CD14-positive monocyte (primary cell): ENCODE measurements around the gene YTHDC1. TPM values are rescaled to one million over a fixed set of nuclear protein-coding genes. Genes with fewer than 3 reads are reported as not detected.

Experiments used
- DNase-seq, 3 donors: peaks; one replicate each; pipeline ENCODE4 v3.0.0-alpha.2; 2011 to 2022
- H2AFZ ChIP-seq: 2 replicates; pipeline ENCODE4 v1.6.0; 2012; ENCODE audit warnings: mild to moderate bottlenecking, low read depth, low read length, inconsistent platforms; ENCODE audit not compliant: insufficient read depth, poor library complexity, severe bottlenecking
- H3K27ac ChIP-seq, 2 donors: 1 replicate in 1 of 2; 2 replicates in 1 of 2; pipeline ENCODE4 v1.5.1; 2012 to 2013; ENCODE audit warnings: low read length in 2 of 2, control low read depth in 1 of 2, inconsistent platforms in 1 of 2, low read depth in 1 of 2, mild to moderate bottlenecking in 1 of 2
- H3K27me3 ChIP-seq, 2 donors: one replicate each; pipeline versions ENCODE4 v1.6.0 to v1.6.1; 2011 to 2013; ENCODE audit warnings: low read length in 2 of 2; ENCODE audit not compliant: control insufficient read depth in 2 of 2, insufficient read depth in 2 of 2
- H3K36me3 ChIP-seq, 2 donors: replicated peaks in 1 of 2; 1 replicate in 1 of 2; 2 replicates in 1 of 2; pipeline versions ENCODE4 v1.5.1 to v1.6.1; 2012 to 2013; ENCODE audit warnings: low read length in 2 of 2, control low read depth in 1 of 2, inconsistent platforms in 1 of 2, mild to moderate bottlenecking in 1 of 2; ENCODE audit not compliant: insufficient read depth in 2 of 2, control insufficient read depth in 1 of 2
- H3K4me1 ChIP-seq, 2 donors: 1 replicate in 1 of 2; 2 replicates in 1 of 2; pipeline versions ENCODE4 v1.5.1 to v1.6.1; 2012 to 2013; ENCODE audit warnings: low read length in 2 of 2, control low read depth in 1 of 2, inconsistent platforms in 1 of 2, mild to moderate bottlenecking in 1 of 2, moderate library complexity in 1 of 2; ENCODE audit not compliant: insufficient read depth in 2 of 2, control insufficient read depth in 1 of 2
- H3K4me2 ChIP-seq: replicated peaks from 2 replicates; pipeline ENCODE3; 2012; ENCODE audit warnings: low read length, moderate library complexity, mild to moderate bottlenecking; ENCODE audit not compliant: poor library complexity, severe bottlenecking; ENCODE audit errors: extremely low read depth
- H3K4me3 ChIP-seq, 3 experiments: fragments of 200-600 bp in 1 of 3; sonication (generic) in 1 of 3; replicated peaks in 1 of 3; 1 replicate in 2 of 3; 2 replicates in 1 of 3; pipeline ENCODE4 v1.5.1; 2011 to 2013; ENCODE audit warnings: low read length in 3 of 3, mild to moderate bottlenecking in 3 of 3, control low read depth in 2 of 3, low read depth in 2 of 3, inconsistent platforms in 1 of 3, moderate library complexity in 1 of 3
- H3K79me2 ChIP-seq: 2 replicates; pipeline ENCODE4 v1.6.0; 2012; ENCODE audit warnings: mild to moderate bottlenecking, control low read depth, inconsistent platforms, low read length, moderate library complexity; ENCODE audit not compliant: insufficient read depth
- H3K9ac ChIP-seq: 2 replicates; pipeline ENCODE4 v1.6.0; 2017; ENCODE audit warnings: low read length, mild to moderate bottlenecking; ENCODE audit not compliant: insufficient read depth, poor library complexity, severe bottlenecking
- H3K9me3 ChIP-seq, 2 donors: replicated peaks in 1 of 2; 1 replicate in 1 of 2; 2 replicates in 1 of 2; pipeline versions ENCODE4 v1.5.1 to v1.6.1; 2012 to 2013; ENCODE audit warnings: low read length in 2 of 2, control low read depth in 1 of 2; ENCODE audit not compliant: control insufficient read depth in 1 of 2, insufficient read depth in 1 of 2
- H4K20me1 ChIP-seq: 2 replicates; pipeline ENCODE4 v1.6.0; 2012; ENCODE audit warnings: mild to moderate bottlenecking, low read length, control low read depth, moderate library complexity; ENCODE audit not compliant: insufficient read depth
- H3K27ac Mint-ChIP-seq, 7 donors: one replicate each; pipeline ENCODE4 v1.8.0; 2020; ENCODE audit warnings: mild to moderate bottlenecking in 7 of 7, mixed read lengths in 7 of 7, moderate library complexity in 6 of 7, inconsistent platforms in 2 of 7
- H3K27me3 Mint-ChIP-seq, 3 donors: one replicate each; pipeline ENCODE4 v1.8.0; 2021 to 2022; ENCODE audit warnings: low read depth in 3 of 3, mild to moderate bottlenecking in 3 of 3, mixed read lengths in 3 of 3, moderate library complexity in 3 of 3, inconsistent platforms in 1 of 3
- H3K36me3 Mint-ChIP-seq, 2 donors: one replicate each; pipeline ENCODE4 v1.8.0; 2020; ENCODE audit warnings: mixed read lengths in 2 of 2, inconsistent platforms in 1 of 2, mild to moderate bottlenecking in 1 of 2
- H3K4me1 Mint-ChIP-seq: one replicate; pipeline ENCODE4 v1.8.0; 2020; ENCODE audit warnings: mild to moderate bottlenecking, mixed read lengths
- H3K4me3 Mint-ChIP-seq, 2 donors: one replicate each; pipeline ENCODE4 v1.8.0; 2020; ENCODE audit warnings: mild to moderate bottlenecking in 2 of 2, mixed read lengths in 2 of 2, moderate library complexity in 1 of 2
- H3K9me3 Mint-ChIP-seq, 7 donors: one replicate each; pipeline ENCODE4 v1.8.0; 2020 to 2022; ENCODE audit warnings: mixed read lengths in 7 of 7, mild to moderate bottlenecking in 6 of 7, moderate library complexity in 6 of 7, inconsistent platforms in 2 of 7
- WGBS: methylation state at CpG from one replicate; pipeline ENCODE4 v1.1.5; 2013; ENCODE audit warnings: missing lambda C conversion rate; ENCODE audit not compliant: insufficient coverage; 5-methylcytosine and 5-hydroxymethylcytosine counted together
- intact Hi-C, 2 donors: fragments of 100-400 bp; cut with micrococcal nuclease; formaldehyde crosslinking; loops; one replicate each; pipeline versions ENCODE4 v1.15.0 to v1.15.1; 2023
- polyA plus RNA-seq, 3 donors: library from polyadenylated mRNA; depleted of rRNA in 1 of 3; unstranded in 2 of 3; stranded (reverse) in 1 of 3; fragments of 300-500 nt in 2 of 3; fragments of >200 nt in 1 of 3; fragmentation: Illumina TruSeq in 2 of 3; gene quantifications; 1 replicate in 2 of 3; 2 replicates in 1 of 3; pipeline ENCODE4 v1.2.3, GENCODE V29; 2012 to 2021
- TF ChIP-seq, protein P1 (sequence below): fragments of 200-600 bp; IDR thresholded peaks from one replicate; pipeline ENCODE4 v1.8.0; 2022; ENCODE audit warnings: antibody characterized with exemption, mild to moderate bottlenecking

Gene YTHDC1
- polyA plus RNA-seq, 3 donors = 11.0 to 30.8 (median 11.5) TPM

DNA sequence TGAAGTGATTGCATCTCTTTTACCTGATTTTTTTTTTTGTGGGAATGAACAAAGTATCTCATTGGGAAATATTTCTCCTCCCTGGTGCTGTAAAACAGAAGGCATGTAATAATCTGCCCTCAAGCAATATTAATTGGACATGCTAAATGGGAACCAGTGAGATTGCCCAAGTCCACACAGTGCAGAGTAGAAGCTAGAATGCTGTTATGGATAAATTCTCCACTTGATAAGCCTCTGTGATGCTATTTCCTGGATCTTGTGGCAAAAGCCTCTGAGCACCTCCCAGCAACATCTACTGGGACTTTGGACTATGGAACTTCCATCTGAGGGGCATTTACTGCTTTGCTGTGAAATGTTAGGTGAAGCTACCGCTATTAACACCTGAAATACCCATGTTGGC lies 46.9 kb upstream of the YTHDC1 start:
- H3K9ac ChIP-seq = no peak overlapping the region
- no peak overlapping the region for H3K27ac Mint-ChIP-seq
- H3K9me3 ChIP-seq = no peaks in the 10 kb centered on the region
- H3K27me3 Mint-ChIP-seq = peaks cover 0 to 1% (median under 1%) of the 10 kb centered on the region in 3 donors
- H3K4me2 ChIP-seq = no peak overlapping the region
- intact Hi-C loops = no loop called here
- H3K36me3 ChIP-seq = no peaks in the 10 kb centered on the region
- no peak overlapping the region for H3K4me3 ChIP-seq
- H2AFZ ChIP-seq = no peak overlapping the region
- H3K27me3 ChIP-seq = no peaks in the 10 kb centered on the region
- TF ChIP-seq, protein P1, sequence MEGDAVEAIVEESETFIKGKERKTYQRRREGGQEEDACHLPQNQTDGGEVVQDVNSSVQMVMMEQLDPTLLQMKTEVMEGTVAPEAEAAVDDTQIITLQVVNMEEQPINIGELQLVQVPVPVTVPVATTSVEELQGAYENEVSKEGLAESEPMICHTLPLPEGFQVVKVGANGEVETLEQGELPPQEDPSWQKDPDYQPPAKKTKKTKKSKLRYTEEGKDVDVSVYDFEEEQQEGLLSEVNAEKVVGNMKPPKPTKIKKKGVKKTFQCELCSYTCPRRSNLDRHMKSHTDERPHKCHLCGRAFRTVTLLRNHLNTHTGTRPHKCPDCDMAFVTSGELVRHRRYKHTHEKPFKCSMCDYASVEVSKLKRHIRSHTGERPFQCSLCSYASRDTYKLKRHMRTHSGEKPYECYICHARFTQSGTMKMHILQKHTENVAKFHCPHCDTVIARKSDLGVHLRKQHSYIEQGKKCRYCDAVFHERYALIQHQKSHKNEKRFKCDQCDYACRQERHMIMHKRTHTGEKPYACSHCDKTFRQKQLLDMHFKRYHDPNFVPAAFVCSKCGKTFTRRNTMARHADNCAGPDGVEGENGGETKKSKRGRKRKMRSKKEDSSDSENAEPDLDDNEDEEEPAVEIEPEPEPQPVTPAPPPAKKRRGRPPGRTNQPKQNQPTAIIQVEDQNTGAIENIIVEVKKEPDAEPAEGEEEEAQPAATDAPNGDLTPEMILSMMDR = no peak
- no peak overlapping the region for H3K4me3 Mint-ChIP-seq
- H3K79me2 ChIP-seq = no peaks in the 10 kb centered on the region
- H3K4me1 ChIP-seq = no peaks in the 10 kb centered on the region
- H3K36me3 Mint-ChIP-seq = no peaks in the 10 kb centered on the region
- 100% methylated on average over 1 of the region's 1 CpG for whole genome bisulfite sequencing
- no peak overlapping the region for H3K27ac ChIP-seq
- no peaks in the 10 kb centered on the region for H4K20me1 ChIP-seq
- H3K9me3 Mint-ChIP-seq = peaks cover 0 to 4% (median 0%) of the 10 kb centered on the region in 7 donors
- DNase-seq = no peak
- no peaks in the 10 kb centered on the region for H3K4me1 Mint-ChIP-seq

DNA sequence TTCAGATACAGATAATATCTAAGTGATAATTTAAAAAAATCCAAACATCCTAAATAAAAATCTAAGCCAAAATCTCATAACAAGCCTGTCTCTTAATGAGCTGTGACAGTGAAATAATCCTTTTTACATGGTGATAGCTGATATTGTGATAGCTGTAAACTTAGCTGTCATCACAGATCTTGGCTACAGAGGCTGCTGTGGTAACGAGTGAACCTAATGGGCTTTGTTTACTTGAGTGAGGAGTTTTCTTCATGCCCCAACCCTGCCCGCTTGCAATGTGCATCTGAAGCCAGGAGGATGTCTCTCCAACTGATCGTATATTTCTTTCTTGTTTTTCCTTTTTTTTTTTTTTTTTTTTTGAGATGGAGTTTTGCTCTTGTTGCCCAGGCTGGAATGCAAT lies 41.5 kb upstream of the YTHDC1 start:
- Mint-ChIP-seq H3K27ac (peak overlapping the region in 1 of 7 donors; percentile 70), H3K4me1 (no peaks in the 10 kb centered on the region), H3K27me3 (peaks cover 2 to 4% (median 3%) of the 10 kb centered on the region in 3 donors), H3K36me3 (no peaks in the 10 kb centered on the region), H3K9me3 (peaks cover 0 to 4% (median 0%) of the 10 kb centered on the region in 7 donors), H3K4me3 (no peak overlapping the region)
- DNase-seq = no peak
- Histone ChIP-seq H3K79me2 (no peaks in the 10 kb centered on the region), H3K36me3 (no peaks in the 10 kb centered on the region), H3K27me3 (no peaks in the 10 kb centered on the region), H3K4me3 (no peak overlapping the region), H3K4me2 (no peak overlapping the region), H3K27ac (no peak overlapping the region), H2AFZ (no peak overlapping the region), H4K20me1 (no peaks in the 10 kb centered on the region), H3K4me1 (no peaks in the 10 kb centered on the region), H3K9me3 (no peaks in the 10 kb centered on the region), H3K9ac (no peak overlapping the region)
- WGBS = 57% methylated on average over 1 of the region's 3 CpGs
- intact Hi-C loops = no loop called here
- TF ChIP-seq, protein P1 = no peak
